C4-2B (cell line): Measurements from ENCODE around the gene STAU1.
"Not testable (repeated sequence)": the region's sequence is repeated elsewhere in the genome, so short reads cannot be mapped to it uniquely, and the experiment has no call there.

Experiments used
- H3K27ac ChIP-seq: fragments of 450-650 bp; 2 replicates; pipeline ENCODE4 v1.5.1; 2017
- ZFX ChIP-seq: fragments of 450-650 bp; IDR thresholded peaks from 2 replicates; pipeline ENCODE4 v1.6.1; 2017
- TF ChIP-seq, protein P1 (sequence below): fragments of 450-650 bp; conservative IDR thresholded peaks from 2 replicates; pipeline ENCODE4 v1.5.1; 2017; ENCODE audit warnings: mild to moderate bottlenecking

STAU1 gene

DNA sequence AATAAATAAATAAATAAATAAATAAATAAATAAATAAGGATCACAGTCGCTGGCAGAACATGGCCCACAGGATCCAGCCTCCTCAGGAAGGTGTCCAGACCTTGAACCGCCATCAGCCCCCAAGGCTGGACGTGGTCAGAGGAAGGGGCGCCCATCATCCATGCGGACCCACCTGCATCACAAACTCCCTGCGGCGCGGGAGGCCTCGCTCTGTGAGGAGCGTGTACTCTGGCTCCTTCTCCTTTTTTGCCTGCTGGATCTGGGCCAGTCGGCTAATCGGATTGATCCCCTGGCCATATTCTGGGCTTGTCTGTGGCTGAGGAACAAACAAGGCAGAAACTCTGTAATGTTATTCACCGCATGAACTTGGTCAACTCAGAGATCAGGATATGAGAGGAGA lies 65.2 kb downstream of the STAU1 start:
- no peak overlapping the region for H3K27ac ChIP-seq
- TF ChIP-seq ZFX, result no peak
- TF ChIP-seq, protein P1, sequence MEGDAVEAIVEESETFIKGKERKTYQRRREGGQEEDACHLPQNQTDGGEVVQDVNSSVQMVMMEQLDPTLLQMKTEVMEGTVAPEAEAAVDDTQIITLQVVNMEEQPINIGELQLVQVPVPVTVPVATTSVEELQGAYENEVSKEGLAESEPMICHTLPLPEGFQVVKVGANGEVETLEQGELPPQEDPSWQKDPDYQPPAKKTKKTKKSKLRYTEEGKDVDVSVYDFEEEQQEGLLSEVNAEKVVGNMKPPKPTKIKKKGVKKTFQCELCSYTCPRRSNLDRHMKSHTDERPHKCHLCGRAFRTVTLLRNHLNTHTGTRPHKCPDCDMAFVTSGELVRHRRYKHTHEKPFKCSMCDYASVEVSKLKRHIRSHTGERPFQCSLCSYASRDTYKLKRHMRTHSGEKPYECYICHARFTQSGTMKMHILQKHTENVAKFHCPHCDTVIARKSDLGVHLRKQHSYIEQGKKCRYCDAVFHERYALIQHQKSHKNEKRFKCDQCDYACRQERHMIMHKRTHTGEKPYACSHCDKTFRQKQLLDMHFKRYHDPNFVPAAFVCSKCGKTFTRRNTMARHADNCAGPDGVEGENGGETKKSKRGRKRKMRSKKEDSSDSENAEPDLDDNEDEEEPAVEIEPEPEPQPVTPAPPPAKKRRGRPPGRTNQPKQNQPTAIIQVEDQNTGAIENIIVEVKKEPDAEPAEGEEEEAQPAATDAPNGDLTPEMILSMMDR, result no peak

DNA sequence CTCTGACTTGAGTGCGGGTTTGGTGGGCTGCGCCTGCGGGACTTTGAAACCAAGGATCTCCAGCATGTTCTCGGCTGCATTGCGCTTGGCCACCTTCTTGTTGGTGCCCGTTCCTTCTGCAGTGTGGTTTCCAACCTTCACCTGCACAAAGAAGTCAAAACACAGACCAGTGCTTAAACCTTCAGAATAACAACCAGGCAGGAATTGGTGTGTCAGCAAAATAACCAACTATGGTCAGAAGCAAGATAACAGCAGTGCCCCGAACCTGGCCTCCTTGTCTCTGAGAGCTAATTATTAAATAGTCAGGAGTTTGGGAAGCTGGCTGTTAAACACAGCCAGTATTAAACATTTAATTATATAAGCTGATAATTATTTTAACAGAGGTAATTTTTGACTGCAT lies 68.1 kb downstream of the STAU1 start:
- TF ChIP-seq, protein P1, result no peak
- TF ChIP-seq ZFX, result no peak
- H3K27ac ChIP-seq, result no peak overlapping the region

DNA sequence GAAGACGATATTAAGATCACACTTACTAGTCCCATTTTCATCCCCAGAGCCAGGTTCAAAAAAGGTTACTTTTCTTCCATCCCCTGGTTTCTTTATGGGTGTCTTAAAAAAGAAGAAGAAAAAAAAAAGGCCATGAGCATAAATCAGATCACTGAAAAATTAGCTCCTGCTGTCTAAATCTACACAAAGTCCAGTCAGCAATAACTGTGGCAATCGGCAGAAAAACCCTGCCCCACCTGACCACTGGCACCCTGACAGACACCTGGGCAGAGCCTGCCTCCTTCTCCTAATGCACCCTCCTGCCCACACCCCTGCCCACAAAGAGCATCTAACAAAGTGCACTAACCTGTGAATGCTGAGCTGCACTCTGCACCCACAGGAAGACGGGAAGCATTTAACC lies 69.8 kb downstream of the STAU1 start:
- no peak overlapping the region for H3K27ac ChIP-seq
- TF ChIP-seq ZFX, result no peak
- TF ChIP-seq, protein P1, result no peak

DNA sequence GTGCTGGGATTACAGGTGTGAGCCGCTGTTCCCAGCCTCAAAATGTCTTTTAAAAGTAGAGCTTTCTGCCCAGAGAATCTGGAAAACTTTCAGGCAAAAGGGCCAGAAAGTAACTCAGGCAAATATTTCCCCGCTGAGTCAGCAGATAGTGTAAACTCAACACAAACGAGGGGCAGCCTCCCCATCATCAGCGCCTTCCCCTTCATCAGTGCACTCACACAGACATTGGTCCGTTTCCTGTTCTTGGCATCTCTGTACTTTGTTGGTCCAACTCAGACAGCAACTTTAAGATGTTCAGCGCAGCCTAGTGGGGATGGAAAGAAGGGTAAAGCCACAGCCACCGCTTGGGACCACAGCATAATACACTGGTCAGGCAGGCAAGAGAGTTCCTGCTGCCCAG lies 72.6 kb downstream of the STAU1 start:
- no peak overlapping the region for H3K27ac ChIP-seq

DNA sequence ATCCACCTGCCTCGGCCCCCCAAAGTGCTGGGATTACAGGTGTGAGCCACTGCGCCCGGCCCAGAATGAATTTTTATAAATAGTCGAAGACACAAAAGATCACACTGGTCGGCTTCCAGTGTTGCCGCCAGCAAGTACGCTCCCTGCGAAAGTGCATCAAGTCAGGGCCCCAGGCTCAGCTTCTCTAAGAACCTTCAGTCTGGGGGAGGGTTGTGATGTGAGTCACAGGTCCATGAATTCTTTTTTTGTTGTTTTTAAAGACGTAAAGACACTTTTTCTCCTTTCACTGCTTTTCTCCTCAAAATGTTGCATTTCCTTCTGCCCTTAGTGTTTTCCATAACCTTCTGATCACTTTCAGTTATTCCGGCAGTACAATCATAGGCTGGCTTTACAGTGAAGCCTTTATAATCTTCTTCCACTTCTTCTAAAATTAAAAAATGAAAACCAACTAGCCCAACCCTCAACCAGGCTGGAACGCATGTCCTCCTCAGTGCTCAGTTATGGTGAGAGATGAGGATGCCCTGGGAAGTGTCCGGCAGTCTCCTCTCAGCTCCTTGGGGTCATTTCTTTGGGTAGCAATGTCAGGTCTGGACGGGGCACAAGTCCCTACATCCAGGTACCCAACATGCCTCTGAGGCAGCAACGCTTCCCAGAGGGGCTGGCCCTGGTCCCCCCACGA lies 75.4 kb downstream of the STAU1 start:
- no peak for TF ChIP-seq ZFX
- TF ChIP-seq, protein P1, result no peak
- H3K27ac ChIP-seq, result no peak overlapping the region

More for the DNA sequence above, 72.6 kb downstream of the STAU1 start:
- TF ChIP-seq ZFX, result no peak
- TF ChIP-seq, protein P1, result no peak

DNA sequence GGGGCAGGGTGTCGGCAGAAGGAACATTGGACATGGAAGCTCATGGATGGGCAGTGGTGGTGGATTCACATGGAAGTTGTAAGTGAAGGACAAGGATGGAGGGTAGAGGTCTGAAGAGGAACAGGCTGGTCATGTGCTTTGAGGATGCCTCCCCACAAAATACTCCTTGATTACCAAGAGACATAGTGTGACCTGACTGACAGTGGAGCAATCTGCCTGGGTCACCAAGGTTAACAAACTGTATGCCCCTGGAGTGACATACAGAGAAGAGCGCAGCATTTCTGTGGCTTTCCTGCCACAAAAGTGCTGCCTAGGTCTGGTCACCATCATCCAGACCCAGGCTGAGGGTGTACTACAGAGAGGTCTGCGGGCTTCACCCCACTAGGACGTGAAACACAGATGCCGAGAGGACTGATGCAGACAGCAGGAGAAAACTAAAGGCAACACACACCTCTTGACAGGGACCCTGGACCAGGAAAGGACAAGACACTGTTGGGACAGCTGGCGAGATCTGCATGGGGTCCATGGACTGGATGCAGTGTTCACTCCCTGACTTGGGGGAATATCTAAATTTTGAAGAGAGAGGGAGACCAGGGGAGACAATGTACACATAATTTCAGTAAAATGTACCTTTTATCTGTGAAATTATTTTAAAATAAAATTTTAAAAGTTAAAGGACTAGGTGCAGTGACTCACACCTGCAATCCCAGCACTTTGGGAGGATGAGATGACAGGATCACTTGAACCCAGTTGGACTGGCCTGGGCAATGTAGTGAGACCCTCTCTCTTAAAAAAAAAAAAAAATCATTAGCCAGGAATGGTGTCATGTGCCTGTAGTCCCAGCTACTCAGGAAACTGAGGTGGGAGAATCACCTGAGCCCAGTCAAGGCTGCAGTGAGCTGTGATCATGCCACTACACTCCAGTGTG lies 77.1 kb downstream of the STAU1 start:
- TF ChIP-seq, protein P1, result no peak
- TF ChIP-seq ZFX, result no peak
- H3K27ac ChIP-seq, result no peak overlapping the region

DNA sequence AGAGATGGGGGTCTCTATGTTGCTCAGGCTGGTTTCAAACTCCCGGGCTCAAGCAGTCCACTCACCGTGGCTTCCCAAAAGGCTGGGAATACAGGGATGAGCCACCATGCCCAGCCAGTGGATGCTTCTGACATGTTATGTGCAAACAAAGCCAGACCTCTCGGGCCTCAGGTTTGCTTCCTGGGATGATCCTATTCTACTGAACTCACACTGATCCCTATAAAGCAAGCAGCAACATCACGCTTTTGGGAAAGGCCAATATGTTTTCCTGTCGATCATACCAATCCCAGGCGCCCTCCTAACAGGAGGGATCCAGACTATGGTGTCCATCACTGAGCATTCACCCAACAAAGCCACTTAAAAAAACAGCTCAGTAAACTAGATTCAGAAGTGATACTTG lies 81.8 kb downstream of the STAU1 start:
- TF ChIP-seq, protein P1, result no peak
- no peak for TF ChIP-seq ZFX
- no peak overlapping the region for H3K27ac ChIP-seq

DNA sequence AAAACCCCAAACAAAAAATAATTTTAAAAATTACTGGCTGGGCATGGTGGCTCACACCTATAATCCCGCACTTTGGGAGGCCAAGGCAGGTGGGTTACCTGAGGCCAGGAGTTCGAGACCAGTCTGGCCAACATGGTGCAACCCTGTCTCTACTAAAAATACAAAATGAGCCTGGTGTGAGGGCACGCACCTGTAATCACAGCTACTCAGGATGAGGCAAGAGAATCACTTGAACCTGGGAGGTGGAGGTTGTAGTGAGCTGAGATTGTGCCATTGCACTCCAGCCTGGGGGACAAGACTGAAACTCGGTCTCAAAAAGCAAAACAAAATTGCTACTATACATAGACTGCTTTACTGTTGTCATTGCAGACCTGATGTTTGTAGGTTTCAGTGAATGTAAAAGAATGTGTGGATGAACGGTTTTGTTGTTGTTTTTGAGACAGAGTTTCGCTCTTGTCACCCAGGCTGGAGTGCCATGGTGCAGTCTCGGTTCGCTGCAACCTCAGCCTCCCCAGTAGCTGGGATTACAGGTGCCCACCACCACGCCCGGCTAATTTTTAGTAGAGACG lies 83.1 kb downstream of the STAU1 start:
- H3K27ac ChIP-seq, result not testable (repeated sequence)
